Measurements from ENCODE around the gene GLB1L. TPM values are rescaled to one million over a fixed set of nuclear protein-coding genes. Genes with fewer than 3 reads are reported as not detected.
"Not testable (repeated sequence)": the region's sequence is repeated elsewhere in the genome, so short reads cannot be mapped to it uniquely, and the experiment has no call there.

The GLB1L gene
- total RNA-seq, 1 donor from 2014 or later: 2.7 TPM

DNA sequence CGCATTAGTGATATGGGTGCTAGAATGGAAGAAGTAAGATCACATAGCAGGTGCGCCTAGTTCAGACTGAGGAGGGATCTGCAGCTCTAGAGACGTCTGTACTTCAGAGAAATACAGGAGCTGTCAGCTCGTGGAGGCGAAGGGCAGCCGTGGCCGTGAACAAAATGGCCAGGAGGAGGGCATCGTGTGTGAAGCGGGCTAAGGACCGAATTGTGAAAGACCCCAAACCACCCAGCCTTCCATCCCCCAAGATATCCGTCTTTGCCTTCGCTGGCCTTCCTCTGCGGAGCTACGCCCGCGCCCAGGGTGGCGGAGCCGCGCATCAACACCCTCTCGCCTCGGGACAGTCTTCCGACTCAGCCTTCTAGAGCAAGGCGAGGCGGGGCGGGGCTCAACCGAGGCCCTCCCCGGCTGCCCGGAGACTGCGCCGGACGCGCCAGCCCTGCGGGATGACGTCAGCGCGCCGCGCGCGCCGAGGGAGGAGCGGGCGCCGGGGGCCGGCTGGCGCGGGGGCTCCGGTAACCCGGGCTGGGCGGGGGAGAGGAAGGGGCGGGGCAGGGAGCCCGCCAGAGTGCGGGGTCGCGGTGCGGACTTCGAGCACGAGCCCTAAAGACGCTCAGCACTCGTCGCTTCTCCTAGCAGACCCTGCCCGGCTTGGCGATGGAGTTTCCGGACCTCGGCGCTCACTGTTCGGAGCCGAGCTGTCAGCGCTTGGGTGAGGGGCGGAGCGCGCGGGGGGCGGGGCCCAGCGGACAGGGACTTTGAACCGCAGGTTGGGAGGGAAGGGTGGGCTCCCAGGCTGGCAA, 38.7 kb downstream of the GLB1L start, which contains the start of gene ZFAND2B:
Gene ZFAND2B (plus strand): TSS at position 455 of the 806 bp plus-strand sequence. CDS start 206 bp downstream, at position 661.
- DNase-seq: peak; percentile 91

DNA sequence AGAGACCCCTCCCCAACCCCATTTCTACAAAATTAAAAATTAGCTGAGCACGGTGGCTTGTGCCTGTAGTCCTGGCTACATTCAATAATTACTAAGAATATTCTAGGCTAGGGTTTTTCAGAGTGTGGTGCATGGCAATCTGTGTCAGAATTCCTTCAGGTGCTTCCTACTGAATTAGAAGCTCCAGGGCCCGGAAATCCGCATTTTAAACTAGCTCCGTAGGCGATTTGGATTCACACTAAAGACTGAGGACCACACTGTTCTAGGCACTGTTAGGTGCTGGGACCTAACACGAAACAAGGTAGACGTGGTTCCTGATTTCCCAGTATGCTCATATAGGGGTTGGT, 39.3 kb downstream of the GLB1L start:
- DNase-seq: no peak

DNA sequence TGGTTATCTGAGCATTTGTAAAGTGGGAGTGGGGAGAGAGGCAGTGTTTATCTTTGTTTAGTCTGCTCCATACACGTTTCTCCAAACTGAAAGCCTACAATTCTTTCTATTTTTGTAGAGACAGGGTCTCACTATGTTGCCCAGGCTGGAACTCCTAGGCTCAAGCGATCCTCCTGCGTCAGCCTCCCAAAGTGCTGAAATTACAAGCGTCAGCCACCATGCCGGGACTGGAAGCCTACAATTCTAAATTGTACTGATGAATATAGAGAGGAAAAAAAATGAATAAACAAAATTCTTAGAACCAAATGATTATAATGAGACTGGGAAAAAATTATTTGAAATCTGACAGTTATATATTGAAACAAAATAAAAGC, 40.1 kb downstream of the GLB1L start:
- DNase-seq: no peak

DNA sequence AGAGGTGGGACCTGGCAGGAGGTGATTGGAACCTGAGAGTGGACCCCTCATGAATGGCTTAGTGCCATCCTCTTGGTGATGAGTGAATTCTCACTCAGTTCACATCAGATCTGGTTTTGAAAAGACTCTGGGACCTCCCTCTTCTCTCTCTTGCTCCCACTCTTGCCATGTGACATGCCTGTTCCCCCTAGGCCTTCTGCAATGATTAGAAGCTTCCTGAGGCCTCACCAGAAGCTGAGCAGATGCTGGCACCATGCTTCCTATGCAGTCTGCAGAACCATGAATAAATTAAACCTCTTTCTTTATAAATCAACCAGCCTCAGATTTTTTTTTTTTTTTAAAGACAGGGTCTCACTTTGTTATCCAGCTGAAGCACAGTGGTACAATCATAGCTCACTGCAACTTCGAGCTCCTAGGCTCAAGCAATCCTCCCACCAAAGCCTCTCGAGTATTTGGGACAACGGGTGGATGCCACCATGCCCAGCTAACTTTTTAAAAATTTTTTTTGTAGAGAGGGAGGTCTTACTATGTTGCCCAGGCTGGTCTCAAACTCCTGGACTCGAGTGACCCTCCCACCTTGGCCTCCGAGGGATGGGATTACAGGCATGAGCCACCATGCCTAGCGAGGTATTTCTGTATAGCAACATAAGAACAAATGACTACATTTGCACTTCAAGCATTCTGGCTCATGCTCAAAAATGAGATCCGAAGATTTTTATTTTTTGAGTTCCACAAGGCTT, 40.6 kb downstream of the GLB1L start:
- no peak for DNase-seq

DNA sequence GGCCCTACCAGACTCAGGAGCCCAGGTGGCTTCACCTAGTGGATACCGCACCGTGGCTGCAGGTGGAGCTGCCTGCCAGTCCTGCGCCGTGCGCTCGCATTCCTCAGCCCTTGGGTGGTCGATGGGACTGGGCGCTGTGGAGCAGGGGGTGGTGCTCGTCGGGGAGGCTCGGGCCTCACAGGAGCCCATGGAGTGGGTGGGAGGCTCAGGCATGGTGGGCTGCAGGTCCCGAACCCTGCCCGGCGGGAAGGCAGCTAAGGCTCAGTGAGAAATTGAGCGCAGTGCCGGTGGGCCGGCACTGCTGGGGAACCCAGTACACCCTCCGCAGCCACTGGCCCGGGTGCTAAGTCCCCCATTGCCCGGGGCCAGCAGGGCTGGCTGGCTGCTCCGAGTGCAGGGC, 43.9 kb downstream of the GLB1L start:
- not testable (repeated sequence) for DNase-seq

DNA sequence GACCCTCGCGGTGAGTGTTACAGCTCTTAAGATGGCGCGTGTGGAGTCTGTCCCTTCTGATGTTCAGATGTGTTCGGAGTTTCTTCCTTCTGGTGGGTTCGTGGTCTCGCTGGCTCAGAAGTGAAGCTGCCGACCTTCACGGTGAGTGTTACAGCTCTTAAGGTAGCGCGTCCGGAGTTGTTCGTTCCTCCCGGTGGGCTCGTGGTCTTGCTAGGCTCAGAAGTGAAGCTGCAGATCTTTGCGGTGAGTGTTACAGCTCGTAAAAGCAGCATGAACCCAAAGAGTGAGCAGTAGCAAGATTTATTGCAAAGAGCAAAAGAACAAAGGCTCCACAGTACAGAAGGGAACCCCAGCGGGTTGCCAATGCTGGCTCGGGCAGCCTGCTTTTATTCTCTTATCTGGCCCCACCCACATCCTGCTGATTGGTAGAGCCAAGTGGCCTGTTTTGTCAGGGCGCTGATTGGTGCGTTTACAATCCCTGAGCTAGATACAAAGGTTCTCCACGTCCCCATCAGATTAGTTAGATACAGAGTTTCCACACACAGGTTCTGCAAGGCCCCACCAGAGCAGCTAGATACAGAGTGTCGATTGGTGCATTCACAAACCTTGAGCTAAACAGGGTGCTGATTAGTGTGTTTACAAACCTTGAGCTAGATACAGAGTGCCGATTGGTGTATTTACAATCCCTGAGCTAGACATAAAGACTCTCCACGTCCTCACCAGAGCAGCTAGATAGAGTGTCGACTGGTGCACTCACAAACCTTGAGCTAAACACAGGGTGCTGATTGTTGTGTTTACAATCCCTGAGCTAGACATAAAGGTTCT, 44.5 kb downstream of the GLB1L start:
- not testable (repeated sequence) for DNase-seq

DNA sequence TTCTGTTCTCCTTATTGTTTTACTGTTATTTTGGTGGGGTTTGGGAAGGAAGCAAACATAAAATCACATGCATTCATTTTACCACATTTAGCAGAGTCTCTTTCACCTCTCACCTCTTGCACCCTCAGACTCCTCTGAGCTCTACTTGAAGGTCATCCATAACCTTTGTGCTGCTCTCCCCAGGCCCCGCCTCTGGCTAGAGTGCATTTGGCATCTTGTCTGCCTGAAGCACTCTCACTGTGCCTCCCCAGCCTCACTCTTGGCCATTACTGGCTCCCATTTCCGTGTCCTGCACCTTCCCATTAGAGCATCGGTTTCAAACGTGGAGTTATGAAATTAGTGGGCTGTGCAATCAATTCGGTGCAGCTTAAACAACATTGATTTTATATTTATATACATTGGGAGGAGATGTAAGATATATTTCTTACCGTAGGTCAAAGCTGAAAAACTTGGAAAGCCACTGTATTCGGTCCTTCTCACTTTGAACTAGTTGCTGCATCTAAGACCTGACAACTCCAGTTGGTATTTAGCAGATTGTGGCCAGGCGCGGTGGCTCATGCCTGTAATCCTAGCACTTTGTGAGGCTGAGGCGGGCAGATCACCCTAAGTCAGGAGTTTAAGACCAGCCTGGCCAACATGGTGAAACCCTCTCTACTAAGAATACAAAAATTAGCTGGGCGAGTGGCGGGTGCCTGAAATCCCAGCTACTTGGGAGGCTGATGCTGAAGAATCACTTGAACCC, 45.6 kb downstream of the GLB1L start:
- DNase-seq: no peak

DNA sequence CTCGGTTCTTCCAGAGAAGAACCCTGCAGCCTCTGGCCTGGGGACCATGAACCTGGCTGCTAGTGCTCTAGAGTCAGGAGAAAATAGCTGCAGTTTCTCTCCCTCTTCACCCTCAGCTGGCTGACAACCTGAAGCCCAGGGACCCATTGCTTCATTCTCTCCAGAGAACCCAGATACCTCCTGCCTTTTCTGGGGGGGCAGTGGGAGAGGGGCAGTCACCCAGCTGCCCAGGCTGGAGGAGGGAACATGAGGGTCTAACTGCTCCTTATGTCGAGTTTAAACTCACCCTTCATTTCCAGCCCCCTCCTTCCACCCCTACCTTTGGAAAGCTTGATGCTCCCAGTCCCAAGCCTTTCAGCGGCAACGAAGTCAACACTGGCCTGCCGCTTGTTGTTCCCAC, 46.3 kb downstream of the GLB1L start:
- no peak for DNase-seq

DNA sequence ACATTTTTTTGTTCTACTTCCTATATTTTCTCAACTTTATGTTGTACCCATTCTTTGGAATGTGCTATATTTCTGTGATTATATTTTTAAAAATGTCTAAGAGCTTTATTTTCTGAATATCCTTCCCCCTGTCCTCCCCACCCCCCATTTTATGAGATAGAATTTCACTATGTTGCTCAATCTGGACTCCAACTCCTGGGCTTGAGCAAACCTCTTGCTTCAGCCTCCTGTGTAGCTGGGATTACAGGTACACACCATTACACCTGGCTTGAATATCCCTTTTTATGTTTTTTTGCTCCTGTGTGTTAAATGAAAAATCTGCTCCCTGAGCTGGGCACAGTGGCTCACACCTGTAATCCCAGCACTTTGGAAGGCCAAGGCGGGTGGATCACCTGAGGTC, 47.9 kb downstream of the GLB1L start:
- no peak for DNase-seq

DNA sequence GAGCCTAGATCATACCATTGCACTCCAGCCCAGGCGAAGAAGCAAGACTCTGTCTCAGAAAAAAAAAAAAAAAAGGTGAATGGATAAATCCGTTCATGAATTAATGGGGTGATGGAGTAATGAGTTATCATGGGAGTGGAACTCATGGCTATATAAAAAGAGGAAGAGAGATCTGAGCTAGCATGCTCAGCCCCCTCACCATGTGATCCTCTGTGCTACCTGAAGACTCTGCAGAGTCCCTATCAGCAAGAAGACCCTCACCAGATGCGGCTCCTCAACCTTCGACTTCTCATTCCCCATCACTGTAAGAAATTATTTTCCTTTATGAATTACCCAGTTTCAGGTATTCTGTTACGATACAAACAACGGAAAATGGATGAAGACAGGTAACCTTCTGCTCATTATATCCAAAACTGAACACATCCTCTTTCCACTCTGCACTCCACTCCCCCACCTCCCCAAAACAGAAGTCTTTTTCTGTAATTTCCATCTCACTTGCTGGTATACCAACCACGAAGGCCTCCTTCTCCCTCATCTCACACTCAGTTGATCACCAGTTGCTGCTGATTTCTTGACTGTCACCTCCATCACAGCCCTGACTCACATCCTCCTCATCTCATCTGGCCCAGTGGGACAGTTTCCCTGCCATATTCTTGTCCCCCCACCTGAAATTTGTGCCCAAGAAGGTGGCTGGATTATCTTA, 58.3 kb downstream of the GLB1L start:
- DNase-seq: no peak

Small RNA genes lying within 50 kb of the gene (small RNA-seq; reads per million reads assigned to genes)
- 7.0 reads per million, percentile 91 among the genes with 10 or more reads in this experiment for gene MIR153-1

Other genes starting within 250 kb of the GLB1L start
- gene CFAP65, start 203.9 kb downstream of the GLB1L start, total RNA-seq: 0.16 TPM
- 0.16 TPM for gene IHH, start 184.5 kb downstream of the GLB1L start, total RNA-seq
- gene NHEJ1, start 84.6 kb downstream of the GLB1L start, total RNA-seq: 9.2 TPM
- 0.31 TPM for gene SLC23A3, start 75.4 kb downstream of the GLB1L start, total RNA-seq
- gene CNPPD1, start 68.5 kb downstream of the GLB1L start, total RNA-seq: 39.3 TPM
- 73.8 TPM for gene RETREG2, start 67.2 kb downstream of the GLB1L start, total RNA-seq
- 14.5 TPM for gene ZFAND2B, start 38.7 kb downstream of the GLB1L start, total RNA-seq
- 32.0 TPM for gene ABCB6, start 26.5 kb downstream of the GLB1L start, total RNA-seq
- 24.5 TPM for gene ATG9A, start 15.8 kb downstream of the GLB1L start, total RNA-seq
- 40.4 TPM for gene ANKZF1, start 15.6 kb downstream of the GLB1L start, total RNA-seq
- 15.4 TPM for gene STK16, start within 50 bp of the GLB1L start, total RNA-seq
- gene TUBA4B, start 7.8 kb upstream of the GLB1L start, total RNA-seq: not detected
- gene TUBA4A, start 8.5 kb upstream of the GLB1L start, total RNA-seq: 2.7 TPM
- gene DNAJB2, start 33.9 kb upstream of the GLB1L start, total RNA-seq: 73.2 TPM
- 32.6 TPM for gene PTPRN, start 64.0 kb upstream of the GLB1L start, total RNA-seq
- gene RESP18, start 87.3 kb upstream of the GLB1L start, total RNA-seq: not detected
- gene DNPEP, start 142.5 kb upstream of the GLB1L start, total RNA-seq: 17.5 TPM
- 2.3 TPM for gene DES, start 172.9 kb upstream of the GLB1L start, total RNA-seq
- gene SPEG, start 189.4 kb upstream of the GLB1L start, total RNA-seq: 14.2 TPM

All from occipital lobe (tissue), 3 donors.